CD14-positive monocyte (primary cell): Measurements from ENCODE around the gene OGFOD2. TPM values are rescaled to one million over a fixed set of nuclear protein-coding genes. Genes with fewer than 3 reads are reported as not detected.

Source experiments
- DNase-seq, 3 donors: peaks; one replicate each; pipeline ENCODE4 v3.0.0-alpha.2; 2011 to 2022
- H2AFZ ChIP-seq: 2 replicates; pipeline ENCODE4 v1.6.0; 2012; ENCODE audit warnings: mild to moderate bottlenecking, low read depth, low read length, inconsistent platforms; ENCODE audit not compliant: insufficient read depth, poor library complexity, severe bottlenecking
- H3K27ac ChIP-seq, 2 donors: 1 replicate in 1 of 2; 2 replicates in 1 of 2; pipeline ENCODE4 v1.5.1; 2012 to 2013; ENCODE audit warnings: low read length in 2 of 2, control low read depth in 1 of 2, inconsistent platforms in 1 of 2, low read depth in 1 of 2, mild to moderate bottlenecking in 1 of 2
- H3K27me3 ChIP-seq, 2 donors: one replicate each; pipeline versions ENCODE4 v1.6.0 to v1.6.1; 2011 to 2013; ENCODE audit warnings: low read length in 2 of 2; ENCODE audit not compliant: control insufficient read depth in 2 of 2, insufficient read depth in 2 of 2
- H3K36me3 ChIP-seq, 2 donors: replicated peaks in 1 of 2; 1 replicate in 1 of 2; 2 replicates in 1 of 2; pipeline versions ENCODE4 v1.5.1 to v1.6.1; 2012 to 2013; ENCODE audit warnings: low read length in 2 of 2, control low read depth in 1 of 2, inconsistent platforms in 1 of 2, mild to moderate bottlenecking in 1 of 2; ENCODE audit not compliant: insufficient read depth in 2 of 2, control insufficient read depth in 1 of 2
- H3K4me1 ChIP-seq, 2 donors: 1 replicate in 1 of 2; 2 replicates in 1 of 2; pipeline versions ENCODE4 v1.5.1 to v1.6.1; 2012 to 2013; ENCODE audit warnings: low read length in 2 of 2, control low read depth in 1 of 2, inconsistent platforms in 1 of 2, mild to moderate bottlenecking in 1 of 2, moderate library complexity in 1 of 2; ENCODE audit not compliant: insufficient read depth in 2 of 2, control insufficient read depth in 1 of 2
- H3K4me2 ChIP-seq: replicated peaks from 2 replicates; pipeline ENCODE3; 2012; ENCODE audit warnings: low read length, moderate library complexity, mild to moderate bottlenecking; ENCODE audit not compliant: poor library complexity, severe bottlenecking; ENCODE audit errors: extremely low read depth
- H3K4me3 ChIP-seq, 3 experiments: fragments of 200-600 bp in 1 of 3; sonication (generic) in 1 of 3; replicated peaks in 1 of 3; 1 replicate in 2 of 3; 2 replicates in 1 of 3; pipeline ENCODE4 v1.5.1; 2011 to 2013; ENCODE audit warnings: low read length in 3 of 3, mild to moderate bottlenecking in 3 of 3, control low read depth in 2 of 3, low read depth in 2 of 3, inconsistent platforms in 1 of 3, moderate library complexity in 1 of 3
- H3K79me2 ChIP-seq: 2 replicates; pipeline ENCODE4 v1.6.0; 2012; ENCODE audit warnings: mild to moderate bottlenecking, control low read depth, inconsistent platforms, low read length, moderate library complexity; ENCODE audit not compliant: insufficient read depth
- H3K9ac ChIP-seq: 2 replicates; pipeline ENCODE4 v1.6.0; 2017; ENCODE audit warnings: low read length, mild to moderate bottlenecking; ENCODE audit not compliant: insufficient read depth, poor library complexity, severe bottlenecking
- H3K9me3 ChIP-seq, 2 donors: replicated peaks in 1 of 2; 1 replicate in 1 of 2; 2 replicates in 1 of 2; pipeline versions ENCODE4 v1.5.1 to v1.6.1; 2012 to 2013; ENCODE audit warnings: low read length in 2 of 2, control low read depth in 1 of 2; ENCODE audit not compliant: control insufficient read depth in 1 of 2, insufficient read depth in 1 of 2
- H4K20me1 ChIP-seq: 2 replicates; pipeline ENCODE4 v1.6.0; 2012; ENCODE audit warnings: mild to moderate bottlenecking, low read length, control low read depth, moderate library complexity; ENCODE audit not compliant: insufficient read depth
- H3K27ac Mint-ChIP-seq, 7 donors: one replicate each; pipeline ENCODE4 v1.8.0; 2020; ENCODE audit warnings: mild to moderate bottlenecking in 7 of 7, mixed read lengths in 7 of 7, moderate library complexity in 6 of 7, inconsistent platforms in 2 of 7
- H3K27me3 Mint-ChIP-seq, 3 donors: one replicate each; pipeline ENCODE4 v1.8.0; 2021 to 2022; ENCODE audit warnings: low read depth in 3 of 3, mild to moderate bottlenecking in 3 of 3, mixed read lengths in 3 of 3, moderate library complexity in 3 of 3, inconsistent platforms in 1 of 3
- H3K36me3 Mint-ChIP-seq, 2 donors: one replicate each; pipeline ENCODE4 v1.8.0; 2020; ENCODE audit warnings: mixed read lengths in 2 of 2, inconsistent platforms in 1 of 2, mild to moderate bottlenecking in 1 of 2
- H3K4me1 Mint-ChIP-seq: one replicate; pipeline ENCODE4 v1.8.0; 2020; ENCODE audit warnings: mild to moderate bottlenecking, mixed read lengths
- H3K4me3 Mint-ChIP-seq, 2 donors: one replicate each; pipeline ENCODE4 v1.8.0; 2020; ENCODE audit warnings: mild to moderate bottlenecking in 2 of 2, mixed read lengths in 2 of 2, moderate library complexity in 1 of 2
- H3K9me3 Mint-ChIP-seq, 7 donors: one replicate each; pipeline ENCODE4 v1.8.0; 2020 to 2022; ENCODE audit warnings: mixed read lengths in 7 of 7, mild to moderate bottlenecking in 6 of 7, moderate library complexity in 6 of 7, inconsistent platforms in 2 of 7
- CTCF ChIP-seq: fragments of 200-600 bp; IDR thresholded peaks from one replicate; pipeline ENCODE4 v1.8.0; 2022; ENCODE audit warnings: antibody characterized with exemption, mild to moderate bottlenecking
- WGBS: methylation state at CpG from one replicate; pipeline ENCODE4 v1.1.5; 2013; ENCODE audit warnings: missing lambda C conversion rate; ENCODE audit not compliant: insufficient coverage; 5-methylcytosine and 5-hydroxymethylcytosine counted together
- intact Hi-C, 2 donors: fragments of 100-400 bp; cut with micrococcal nuclease; formaldehyde crosslinking; loops; one replicate each; pipeline versions ENCODE4 v1.15.0 to v1.15.1; 2023
- polyA plus RNA-seq, 3 donors: library from polyadenylated mRNA; depleted of rRNA in 1 of 3; unstranded in 2 of 3; stranded (reverse) in 1 of 3; fragments of 300-500 nt in 2 of 3; fragments of >200 nt in 1 of 3; fragmentation: Illumina TruSeq in 2 of 3; gene quantifications; 1 replicate in 2 of 3; 2 replicates in 1 of 3; pipeline ENCODE4 v1.2.3, GENCODE V29; 2012 to 2021

OGFOD2 gene
- polyA plus RNA-seq, 3 donors: 13.0 to 30.3 (median 13.6) TPM

- Mint-ChIP-seq H3K27me3 (peaks cover 0 to 3% (median 0%) of the 10 kb centered on the region in 3 donors), H3K36me3 (peaks cover 0 to 2% of the 10 kb centered on the region in 2 donors), H3K4me3 (no peak overlapping the region), H3K27ac (no peak overlapping the region), H3K4me1 (peaks cover 6% of the 10 kb centered on the region), H3K9me3 (peaks cover 0 to 3% (median 0%) of the 10 kb centered on the region in 7 donors)
- Histone ChIP-seq H3K4me2 (no peak overlapping the region), H3K9ac (no peak overlapping the region), H3K27me3 (no peaks in the 10 kb centered on the region), H3K36me3 (no peaks in the 10 kb centered on the region), H3K27ac (no peak overlapping the region), H2AFZ (no peak overlapping the region), H3K4me1 (no peaks in the 10 kb centered on the region), H3K79me2 (no peaks in the 10 kb centered on the region), H3K9me3 (no peaks in the 10 kb centered on the region), H4K20me1 (no peaks in the 10 kb centered on the region), H3K4me3 (no peak overlapping the region)
- intact Hi-C loops: no loop called here
- TF ChIP-seq CTCF: no peak
- DNase-seq: no peak
- 94% methylated on average over 11 of the region's 19 CpGs for WGBS
Measured at GRCh38 chr12:123027726-123028445, 52.8 kb downstream of the OGFOD2 start.

- Histone ChIP-seq H3K4me3 (no peak overlapping the region), H3K4me1 (peaks cover 4 to 5% of the 10 kb centered on the region in 2 donors), H3K27me3 (no peaks in the 10 kb centered on the region), H4K20me1 (no peaks in the 10 kb centered on the region), H3K9ac (no peak overlapping the region), H3K9me3 (no peaks in the 10 kb centered on the region), H3K27ac (no peak overlapping the region), H3K36me3 (no peaks in the 10 kb centered on the region), H3K4me2 (no peak overlapping the region), H3K79me2 (no peaks in the 10 kb centered on the region), H2AFZ (no peak overlapping the region)
- intact Hi-C loops: no loop called here
- no peak for DNase-seq
- H3K36me3 Mint-ChIP-seq: peaks cover 0 to 2% of the 10 kb centered on the region in 2 donors
- H3K4me1 Mint-ChIP-seq: peaks cover 10% of the 10 kb centered on the region
- 92% methylated on average over 2 of the region's 7 CpGs for WGBS
- no peak for TF ChIP-seq CTCF
- peaks cover 0 to 1% (median 0%) of the 10 kb centered on the region in 3 donors for H3K27me3 Mint-ChIP-seq
- no peak overlapping the region for H3K27ac Mint-ChIP-seq
- H3K9me3 Mint-ChIP-seq: peaks cover 0 to 3% (median 0%) of the 10 kb centered on the region in 7 donors
- no peak overlapping the region for H3K4me3 Mint-ChIP-seq
Measured at GRCh38 chr12:123028475-123028874, 53.4 kb downstream of the OGFOD2 start.
